ENCODE results near the gene PXDN. TPM values are rescaled to one million over a fixed set of nuclear protein-coding genes. Genes with fewer than 3 reads are reported as not detected.

Gene PXDN, protein sequence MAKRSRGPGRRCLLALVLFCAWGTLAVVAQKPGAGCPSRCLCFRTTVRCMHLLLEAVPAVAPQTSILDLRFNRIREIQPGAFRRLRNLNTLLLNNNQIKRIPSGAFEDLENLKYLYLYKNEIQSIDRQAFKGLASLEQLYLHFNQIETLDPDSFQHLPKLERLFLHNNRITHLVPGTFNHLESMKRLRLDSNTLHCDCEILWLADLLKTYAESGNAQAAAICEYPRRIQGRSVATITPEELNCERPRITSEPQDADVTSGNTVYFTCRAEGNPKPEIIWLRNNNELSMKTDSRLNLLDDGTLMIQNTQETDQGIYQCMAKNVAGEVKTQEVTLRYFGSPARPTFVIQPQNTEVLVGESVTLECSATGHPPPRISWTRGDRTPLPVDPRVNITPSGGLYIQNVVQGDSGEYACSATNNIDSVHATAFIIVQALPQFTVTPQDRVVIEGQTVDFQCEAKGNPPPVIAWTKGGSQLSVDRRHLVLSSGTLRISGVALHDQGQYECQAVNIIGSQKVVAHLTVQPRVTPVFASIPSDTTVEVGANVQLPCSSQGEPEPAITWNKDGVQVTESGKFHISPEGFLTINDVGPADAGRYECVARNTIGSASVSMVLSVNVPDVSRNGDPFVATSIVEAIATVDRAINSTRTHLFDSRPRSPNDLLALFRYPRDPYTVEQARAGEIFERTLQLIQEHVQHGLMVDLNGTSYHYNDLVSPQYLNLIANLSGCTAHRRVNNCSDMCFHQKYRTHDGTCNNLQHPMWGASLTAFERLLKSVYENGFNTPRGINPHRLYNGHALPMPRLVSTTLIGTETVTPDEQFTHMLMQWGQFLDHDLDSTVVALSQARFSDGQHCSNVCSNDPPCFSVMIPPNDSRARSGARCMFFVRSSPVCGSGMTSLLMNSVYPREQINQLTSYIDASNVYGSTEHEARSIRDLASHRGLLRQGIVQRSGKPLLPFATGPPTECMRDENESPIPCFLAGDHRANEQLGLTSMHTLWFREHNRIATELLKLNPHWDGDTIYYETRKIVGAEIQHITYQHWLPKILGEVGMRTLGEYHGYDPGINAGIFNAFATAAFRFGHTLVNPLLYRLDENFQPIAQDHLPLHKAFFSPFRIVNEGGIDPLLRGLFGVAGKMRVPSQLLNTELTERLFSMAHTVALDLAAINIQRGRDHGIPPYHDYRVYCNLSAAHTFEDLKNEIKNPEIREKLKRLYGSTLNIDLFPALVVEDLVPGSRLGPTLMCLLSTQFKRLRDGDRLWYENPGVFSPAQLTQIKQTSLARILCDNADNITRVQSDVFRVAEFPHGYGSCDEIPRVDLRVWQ (N-terminal part only)
- total RNA-seq (10 to 100 TPM; 13.9 to 83.7 (median 28.3) TPM), polyA plus RNA-seq (10 to 100 TPM in 1 of 2 donors, 1 to 10 TPM in 1; 5.9 to 28.2 TPM)
- long read RNA-seq, donor 1, partial matches to known transcripts, result 11 of 13 reads
- long read RNA-seq, donor 1, other reads (novel, unspliced or antisense), result 2 of 13 reads
- long read RNA-seq, donor 2, full-length matches to known transcripts, result 2 of 40 reads
- long read RNA-seq, donor 2, partial matches to known transcripts, result 36 of 40 reads
- long read RNA-seq, donor 2, other reads (novel, unspliced or antisense), result 2 of 40 reads
- long read RNA-seq, donor 3, full-length matches to known transcripts, result 4 of 41 reads
- long read RNA-seq, donor 3, partial matches to known transcripts, result 33 of 41 reads
- long read RNA-seq, donor 3, other reads (novel, unspliced or antisense), result 4 of 41 reads

DNA sequence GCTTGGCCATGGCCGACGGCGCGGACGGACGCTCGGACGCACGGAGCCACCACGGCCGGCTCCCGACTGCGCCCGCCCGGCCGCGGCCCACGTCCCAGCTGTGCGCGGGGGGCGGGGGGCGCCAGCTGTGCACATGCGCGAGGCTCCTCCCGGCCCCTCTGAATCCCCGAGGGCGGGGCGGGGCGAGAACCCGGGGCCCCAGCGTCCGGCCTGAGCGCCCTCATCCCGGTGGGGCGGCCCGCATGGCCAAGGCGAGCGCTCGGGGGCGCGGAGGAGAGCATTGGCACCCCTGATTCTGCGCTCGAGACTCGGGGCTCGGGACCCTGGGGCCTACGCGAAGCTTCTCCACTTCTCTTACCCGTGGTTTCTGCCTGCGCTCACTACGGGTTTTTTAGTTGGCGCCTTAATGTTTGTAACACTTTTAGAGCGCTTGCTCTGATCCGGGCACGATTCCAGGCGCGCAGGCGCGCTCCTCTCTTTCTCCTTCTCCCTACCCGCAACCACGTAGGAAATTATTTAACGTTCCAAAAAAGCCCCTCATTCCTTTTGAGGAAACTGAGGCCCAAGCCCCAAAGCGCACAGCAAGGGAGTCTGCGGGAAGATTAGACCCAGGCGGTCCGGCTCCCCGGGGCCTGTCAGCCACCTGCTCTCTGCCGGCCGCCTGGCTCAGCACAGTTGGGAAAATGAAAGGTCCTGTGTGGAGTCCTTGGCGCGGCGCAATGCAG, at the start of gene PXDN:
Gene PXDN, minus strand, starts transcription at position 70 of the 725 bp plus-strand sequence. Its CDS starts 60 bp downstream, at position 10.
- WGBS, 4 donors, result 2 to 9% (median 5%) methylated on average over 30 to 71 of the region's 71 CpGs
- peak in 1 of 12 donors; percentile 13 for TF ChIP-seq CTCF (IDR thresholded peaks at IDR 0.05)
- peak in 1 of 2 donors; percentile 72 for TF ChIP-seq POLR2A (IDR thresholded peaks at IDR 0.05)
- Histone ChIP-seq H3K27me3 (peaks cover 0 to 19% (median 0%) of the 10 kb centered on the region in 9 donors), H3K27ac (peak within 1 kb of the TSS; percentile 89 to 98 (median 92)), H3K4me3 (peak within 1 kb of the TSS; percentile 61 to 96 (median 78)), H3K36me3 (no peaks in the 10 kb centered on the region), H3K4me1 (peaks cover 0 to 53% (median 24%) of the 10 kb centered on the region in 12 donors), H3K9me3 (no peaks in the 10 kb centered on the region)
- ATAC-seq, result peak; percentile 8 to 82 (median 56)
- intact Hi-C loops (cut with DNase I), result loop anchor here (2.0 to 10.0 kb wide), 12 partner anchors 32 to 192 kb away; no protein-coding TSS in a partner anchor
- DNase-seq, result peak; percentile 68 to 83 (median 76)

DNA sequence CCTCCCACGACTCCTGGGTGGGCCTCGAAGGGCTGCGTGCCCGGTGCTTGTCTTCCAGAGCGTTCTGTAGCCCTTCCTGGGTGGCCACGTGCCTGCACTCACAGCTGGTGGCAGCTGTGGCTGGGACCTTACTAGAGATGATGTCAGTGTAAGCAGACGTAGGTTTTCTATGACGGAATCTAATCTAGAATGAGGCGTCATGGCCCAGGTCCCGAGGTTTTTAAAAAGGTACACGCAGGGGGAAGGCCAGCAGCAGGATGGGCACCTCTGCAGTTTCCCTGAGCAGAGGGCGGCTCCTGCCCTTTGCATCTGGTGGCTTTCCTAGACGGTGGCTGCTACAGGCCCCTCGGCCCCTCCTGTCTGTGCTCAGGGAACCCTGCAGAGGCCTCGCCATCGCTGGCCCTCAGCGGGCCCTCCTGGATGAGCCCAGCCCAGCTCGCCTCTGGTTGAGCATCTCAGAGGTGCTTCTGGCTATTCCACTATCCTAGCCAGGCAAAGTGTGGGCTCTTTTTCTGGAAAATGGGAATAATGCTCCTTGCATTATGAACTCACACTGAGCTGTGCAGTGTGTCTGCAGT, 49.6 kb upstream of the PXDN start:
- H3K4me3 ChIP-seq, result no peak overlapping the region
- intact Hi-C loops (cut with DNase I), result no loop called here
- H3K27me3 ChIP-seq, result peaks cover 0 to 8% (median 0%) of the 10 kb centered on the region in 9 donors
- ATAC-seq (peak in 3 of 4 donors; percentile 57 to 88 (median 83)), DNase-seq (peak; percentile 27 to 79 (median 71))
- peaks cover 0 to 13% (median 0%) of the 10 kb centered on the region in 12 donors for H3K4me1 ChIP-seq
- H3K36me3 ChIP-seq, result no peaks in the 10 kb centered on the region
- H3K27ac ChIP-seq, result no peak overlapping the region
- 78 to 84% (median 81%) methylated on average over 17 to 18 of the region's 18 CpGs for WGBS, 4 donors
- no peak for TF ChIP-seq CTCF (IDR thresholded peaks at IDR 0.05)
- no peak for TF ChIP-seq POLR2A (IDR thresholded peaks at IDR 0.05)
- no peaks in the 10 kb centered on the region for H3K9me3 ChIP-seq

Data from heart left ventricle (tissue), 16 donors.